Activated T-cell treated with anti-CD3 and anti-CD28 coated beads for 24 hours (primary cell): Measurements from ENCODE around the gene DCDC2.
A peak's percentile ranks its signal among the peaks of the same experiment; 100 is the strongest.
"Not testable (repeated sequence)": the region's sequence is repeated elsewhere in the genome, so short reads cannot be mapped to it uniquely, and the experiment has no call there.

Experiments used
- DNase-seq: peaks from one replicate; pipeline ENCODE4 v3.0.0-alpha.2; 2020; ENCODE audit warnings: low read depth

DCDC2 gene

DNA sequence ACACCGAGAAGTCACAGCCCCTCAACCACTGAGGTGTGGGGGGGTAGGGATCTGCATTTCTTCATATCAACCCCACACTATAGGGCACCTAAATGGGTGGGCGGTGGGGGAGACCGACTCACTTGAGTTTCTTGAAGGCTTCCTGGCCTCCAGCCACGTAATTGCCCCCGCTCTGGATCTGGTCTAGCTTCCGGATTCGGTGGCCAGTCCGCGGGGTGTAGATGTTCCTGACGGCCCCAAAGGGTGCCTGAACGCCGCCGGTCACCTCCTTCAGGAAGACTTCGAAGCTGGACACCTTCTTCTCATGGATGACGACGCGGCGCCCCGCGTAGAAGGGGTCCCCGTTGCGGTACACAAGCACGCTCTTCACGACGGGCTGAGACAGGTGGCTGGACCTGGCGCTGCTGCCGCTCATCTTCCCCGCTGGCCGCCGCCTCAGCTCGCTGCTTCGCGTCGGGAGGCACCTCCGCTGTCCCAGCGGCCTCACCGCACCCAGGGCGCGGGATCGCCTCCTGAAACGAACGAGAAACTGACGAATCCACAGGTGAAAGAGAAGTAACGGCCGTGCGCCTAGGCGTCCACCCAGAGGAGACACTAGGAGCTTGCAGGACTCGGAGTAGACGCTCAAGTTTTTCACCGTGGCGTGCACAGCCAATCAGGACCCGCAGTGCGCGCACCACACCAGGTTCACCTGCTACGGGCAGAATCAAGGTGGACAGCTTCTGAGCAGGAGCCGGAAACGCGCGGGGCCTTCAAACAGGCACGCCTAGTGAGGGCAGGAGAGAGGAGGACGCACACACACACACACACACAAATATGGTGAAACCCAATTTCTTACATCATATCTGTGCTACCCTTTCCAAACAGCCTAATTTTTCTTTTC lies at the start of gene DCDC2:
DCDC2 (minus strand) TSS at position 724 of the 883 bp plus-strand sequence; CDS start at position 415, 309 bp downstream.
- no peak for DNase-seq

DNA sequence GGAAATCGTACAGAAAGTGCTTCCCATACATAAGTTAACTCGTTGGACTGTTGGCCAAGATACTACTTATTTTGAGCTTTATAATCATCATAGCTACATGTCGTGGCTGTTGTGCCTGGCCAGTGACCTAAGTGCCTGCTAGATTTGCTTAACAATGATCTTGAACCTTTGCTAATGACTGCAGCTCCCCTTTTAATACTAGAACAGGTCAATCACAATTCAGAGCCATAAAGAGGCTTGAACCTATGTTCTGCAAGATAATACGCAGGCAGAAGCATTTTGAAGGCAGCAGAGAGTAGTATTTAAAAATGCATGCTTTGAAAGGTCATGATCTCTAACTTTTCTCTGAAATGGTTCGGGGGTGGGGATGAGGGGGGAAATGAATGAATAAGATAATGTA lies 47.4 kb upstream of the DCDC2 start:
- no peak for DNase-seq

DNA sequence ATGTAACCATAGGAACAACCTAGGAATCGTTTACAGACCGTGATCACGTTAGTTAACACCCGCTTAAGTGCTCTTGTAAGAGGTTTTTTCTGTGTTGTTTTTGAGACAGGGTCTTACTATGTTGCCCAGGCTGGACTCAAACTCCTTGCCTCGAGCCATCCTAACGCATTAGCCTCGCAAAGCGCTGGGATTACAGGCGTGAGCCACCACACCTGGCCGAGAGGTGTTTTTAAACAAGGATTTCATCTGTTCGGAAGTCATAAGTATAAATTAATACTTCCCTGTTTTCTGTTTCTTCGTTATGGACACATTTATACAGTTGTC lies 45.6 kb upstream of the DCDC2 start:
- DNase-seq, result no peak

DNA sequence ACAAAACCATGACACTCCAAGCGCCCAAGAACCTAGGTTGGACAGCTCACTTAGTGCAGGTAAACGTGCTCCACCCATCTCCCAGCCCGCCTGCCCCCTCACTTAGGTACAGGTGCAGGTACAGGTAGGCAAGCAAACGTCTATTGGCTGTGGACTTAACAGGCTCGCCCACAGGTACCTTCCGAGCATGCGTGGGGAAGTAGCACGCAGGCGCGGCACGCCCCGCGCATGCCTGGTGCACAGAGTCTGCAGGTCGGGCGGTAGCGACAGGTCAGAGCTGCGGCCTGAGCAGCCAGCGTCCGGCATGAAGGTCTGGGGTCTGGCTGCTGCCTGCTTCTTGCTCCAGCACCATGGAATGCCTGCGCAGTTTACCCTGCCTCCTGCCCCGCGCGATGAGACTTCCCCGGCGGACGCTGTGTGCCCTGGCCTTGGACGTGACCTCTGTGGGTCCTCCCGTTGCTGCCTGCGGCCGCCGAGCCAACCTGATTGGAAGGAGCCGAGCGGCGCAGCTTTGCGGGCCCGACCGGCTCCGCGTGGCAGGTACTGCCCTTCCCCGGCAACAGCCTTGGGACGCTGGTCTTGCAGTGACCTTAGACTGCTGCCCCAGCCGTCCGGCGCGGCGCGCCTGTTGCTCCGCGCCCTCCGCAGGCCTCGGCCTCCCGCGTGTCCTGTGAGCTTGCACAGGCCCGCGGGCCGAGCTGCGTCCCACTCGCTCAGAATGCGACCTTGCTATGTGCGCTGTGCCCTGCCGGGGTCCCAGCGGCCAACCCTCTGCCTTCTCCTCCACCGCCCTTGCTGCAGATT lies 45.0 kb upstream of the DCDC2 start, which contains the start of gene MRS2:
MRS2 (plus strand) TSS at position 240 of the 804 bp plus-strand sequence; CDS start at position 351, 111 bp downstream.
- peak; percentile 80 for DNase-seq

DNA sequence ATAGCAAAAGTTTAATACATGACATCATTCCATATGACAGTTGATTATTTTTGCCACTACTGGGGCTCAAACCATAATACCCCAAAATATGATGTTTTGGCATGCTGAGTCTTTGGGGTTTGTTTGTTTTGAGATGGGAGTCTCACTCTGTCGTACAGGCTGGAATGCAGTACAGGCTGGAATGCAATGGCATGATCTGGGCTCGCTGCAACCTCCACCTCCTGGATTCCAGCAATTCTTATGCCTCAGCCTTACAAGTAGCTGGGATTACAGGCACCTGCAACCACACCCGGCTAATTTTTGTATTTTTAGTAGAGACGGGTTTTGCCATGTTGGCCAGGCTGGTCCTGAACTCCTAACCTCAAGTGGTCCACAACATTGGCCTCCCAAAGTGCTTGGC lies 43.6 kb upstream of the DCDC2 start:
- DNase-seq, result no peak

DNA sequence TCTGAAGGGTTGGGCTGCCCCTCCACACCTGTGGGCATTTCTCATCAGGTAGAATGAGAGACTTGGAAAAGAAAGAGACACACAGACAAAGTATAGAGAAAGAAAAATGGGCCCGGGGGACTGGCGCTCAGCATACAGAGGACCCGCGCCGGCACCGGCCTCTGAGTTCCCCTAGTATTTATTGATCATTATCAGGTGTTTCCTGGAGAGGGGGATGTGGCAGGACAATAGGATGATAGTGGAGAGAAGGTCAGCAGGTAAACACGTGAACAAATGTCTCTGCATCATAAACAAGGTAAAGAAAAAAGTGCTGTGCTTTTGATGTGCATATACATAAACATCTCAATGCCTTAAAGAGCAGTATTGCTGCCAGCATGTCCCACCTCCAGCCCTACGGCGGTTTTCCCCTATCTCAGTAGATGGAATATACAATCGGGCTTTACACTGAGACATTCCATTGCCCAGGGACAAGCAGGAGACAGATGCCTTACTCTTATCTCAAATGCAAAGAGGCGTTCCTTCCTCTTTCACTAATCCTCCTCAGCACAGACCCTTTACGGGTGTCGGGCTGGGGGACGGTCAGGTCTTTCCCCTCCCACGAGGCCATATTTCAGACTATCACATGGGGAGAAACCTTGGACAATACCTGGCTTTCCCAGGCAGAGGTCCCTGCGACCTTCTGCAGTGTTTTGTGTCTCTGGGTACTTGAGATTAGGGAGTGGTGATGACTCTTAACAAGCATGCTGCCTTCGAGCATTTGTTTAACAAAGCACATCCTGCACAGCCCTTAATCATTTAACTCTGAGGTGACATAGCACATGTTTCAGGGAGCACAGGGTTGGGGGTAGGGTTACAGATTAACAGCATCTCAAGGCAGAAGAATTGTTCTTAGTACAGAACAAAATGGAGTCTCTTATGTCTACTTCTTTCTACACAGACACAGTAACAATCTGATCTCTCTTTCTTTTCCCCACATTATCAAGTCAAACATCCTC lies 42.5 kb upstream of the DCDC2 start:
- not testable (repeated sequence) for DNase-seq

DNA sequence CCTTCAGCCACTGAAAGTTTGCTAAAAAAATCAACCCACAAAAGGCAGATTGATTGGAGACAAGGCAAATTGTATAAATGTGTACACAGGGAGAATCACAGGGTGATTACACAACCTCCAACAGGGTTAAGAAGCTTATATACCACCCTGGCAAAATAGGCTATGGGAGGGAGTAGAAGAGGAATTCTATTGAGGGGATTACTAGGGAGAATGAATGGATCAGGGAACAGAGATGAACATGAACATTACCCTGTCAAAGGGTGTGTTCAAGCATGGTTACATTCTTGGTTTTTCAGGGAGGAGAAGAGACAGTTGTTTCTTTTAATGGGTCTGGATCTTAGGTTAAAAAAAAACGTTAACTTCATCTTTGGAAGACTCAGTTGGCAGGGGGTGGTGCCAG lies 39.8 kb upstream of the DCDC2 start:
- DNase-seq, result no peak

DNA sequence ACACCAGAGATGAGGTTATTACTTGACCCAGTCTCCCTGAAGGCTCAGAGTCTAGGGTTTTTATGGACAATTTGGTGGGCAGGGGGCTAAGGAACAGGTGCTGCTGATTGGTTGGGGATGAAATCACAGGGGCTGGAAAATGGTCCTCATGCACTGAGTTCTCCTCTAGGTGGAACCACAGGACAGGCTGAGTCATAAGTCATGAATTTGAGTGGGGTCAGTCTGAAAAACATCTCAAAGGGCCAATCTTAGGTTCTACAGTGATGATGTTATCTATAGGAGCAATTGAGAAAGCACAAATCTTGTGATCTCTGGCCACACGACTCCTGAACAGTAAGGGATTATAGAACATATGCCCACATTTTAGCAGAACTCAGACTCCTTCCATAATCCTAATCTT lies 39.0 kb upstream of the DCDC2 start:
- DNase-seq, result no peak

DNA sequence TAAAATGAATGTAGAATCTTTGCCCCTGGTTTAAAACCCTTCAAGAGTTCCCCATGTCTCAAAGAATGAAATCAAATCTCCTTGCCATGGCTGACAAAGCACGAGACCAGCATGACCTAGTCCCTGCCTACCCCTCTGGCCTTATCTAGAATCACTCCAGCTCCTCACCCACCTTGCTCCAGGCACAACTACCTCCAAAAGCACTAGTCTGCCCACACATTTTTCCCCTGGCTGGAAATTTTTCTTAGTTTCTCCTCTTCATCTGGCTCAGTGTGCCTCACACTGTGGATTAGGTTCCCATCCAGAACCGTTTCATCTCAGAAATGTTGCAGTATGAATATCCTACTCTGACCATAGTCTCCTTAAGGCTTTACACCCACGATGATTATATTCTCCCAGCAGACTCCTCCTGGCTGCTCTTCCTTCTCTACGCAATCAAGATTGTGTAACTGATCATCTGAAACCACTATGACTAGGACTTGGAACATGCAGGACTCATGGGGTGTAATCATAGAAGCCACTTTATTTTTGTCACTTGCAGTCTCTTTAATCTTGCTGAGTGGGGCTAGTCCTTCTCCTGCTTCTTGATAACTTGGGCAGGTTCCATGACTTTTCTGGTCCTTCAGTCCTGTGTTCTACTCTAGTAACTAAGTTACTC lies 37.0 kb upstream of the DCDC2 start:
- DNase-seq, result no peak

DNA sequence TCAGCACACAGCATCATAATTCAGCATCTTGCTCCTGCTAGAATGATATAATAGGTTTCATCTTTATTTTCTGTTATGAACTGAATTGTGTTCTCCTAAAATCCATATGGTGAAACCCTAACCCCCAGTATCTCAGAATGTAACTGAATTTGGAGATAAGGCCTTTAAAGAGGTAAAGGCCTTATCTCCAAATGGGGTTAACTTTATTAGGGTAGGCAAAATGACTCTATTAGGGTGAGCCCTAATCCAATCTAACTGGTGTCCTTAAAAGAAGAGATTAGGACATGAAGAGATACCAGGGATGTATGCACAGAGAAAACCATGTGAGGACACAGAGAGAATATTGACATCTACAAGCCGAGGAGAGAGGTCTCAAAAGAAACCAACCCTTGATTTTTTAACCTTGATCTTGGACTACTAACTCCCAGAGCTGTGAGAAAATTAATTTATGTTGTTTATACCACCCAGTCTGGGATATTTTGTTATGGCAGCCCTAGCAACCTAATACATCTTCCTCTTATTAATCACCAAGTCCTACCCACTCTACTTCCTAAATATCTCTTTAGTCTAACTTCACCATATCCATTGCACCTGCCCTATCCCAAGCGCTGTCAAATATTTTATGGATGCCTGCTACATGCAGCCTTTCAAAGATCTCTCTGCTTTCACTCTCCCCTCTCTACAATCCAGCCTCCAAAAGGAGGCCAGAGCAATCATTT lies 36.4 kb upstream of the DCDC2 start:
- DNase-seq, result no peak

DNA sequence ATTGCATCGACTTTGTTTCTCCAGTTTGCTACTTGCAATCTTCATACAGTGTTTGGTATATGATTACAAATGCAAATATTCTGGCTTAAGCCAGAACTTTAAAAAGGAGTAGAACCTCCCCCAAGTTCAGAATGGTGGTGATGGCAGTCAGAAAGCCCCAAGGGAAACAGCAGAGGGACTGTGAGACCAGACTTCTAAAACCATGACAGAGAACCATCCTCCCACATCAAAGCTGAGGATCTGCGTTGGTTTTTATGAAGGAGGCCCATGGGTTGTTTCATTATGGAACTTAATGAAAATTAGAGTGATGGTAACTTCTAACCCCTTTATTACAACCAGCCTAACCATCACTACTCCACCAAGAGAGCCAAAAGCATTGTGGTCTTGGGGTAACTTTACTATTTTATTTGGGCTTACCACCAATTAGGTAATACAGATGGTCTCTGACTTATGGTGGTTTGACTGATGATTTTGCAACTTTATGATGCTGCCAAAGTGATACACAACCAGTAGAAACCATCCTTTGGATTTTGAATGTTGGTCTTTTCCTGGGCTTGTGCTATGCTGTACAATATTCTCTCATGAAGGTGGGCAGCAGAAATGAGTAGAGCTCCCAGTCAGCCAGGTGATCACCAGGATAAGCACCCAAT lies 34.0 kb upstream of the DCDC2 start:
- DNase-seq, result no peak

DNA sequence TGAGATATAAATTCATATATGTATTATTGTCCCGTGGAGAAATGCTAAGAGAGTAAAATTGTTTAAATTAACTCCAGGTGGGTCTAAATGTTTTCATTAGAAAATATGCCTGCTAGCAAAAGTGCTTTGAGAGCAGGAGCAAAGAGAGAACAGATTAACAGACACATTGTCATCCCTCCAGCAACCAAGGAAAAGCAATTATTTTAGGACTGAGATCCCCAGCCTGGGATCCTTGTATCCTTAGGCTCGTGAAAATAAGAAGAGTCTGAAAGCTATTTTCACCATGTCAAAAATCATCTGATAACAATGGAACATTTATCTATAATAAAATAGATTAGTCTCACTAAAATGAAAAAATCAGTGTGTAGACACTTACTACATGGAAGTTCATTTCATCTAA lies 33.3 kb upstream of the DCDC2 start:
- DNase-seq, result no peak

DNA sequence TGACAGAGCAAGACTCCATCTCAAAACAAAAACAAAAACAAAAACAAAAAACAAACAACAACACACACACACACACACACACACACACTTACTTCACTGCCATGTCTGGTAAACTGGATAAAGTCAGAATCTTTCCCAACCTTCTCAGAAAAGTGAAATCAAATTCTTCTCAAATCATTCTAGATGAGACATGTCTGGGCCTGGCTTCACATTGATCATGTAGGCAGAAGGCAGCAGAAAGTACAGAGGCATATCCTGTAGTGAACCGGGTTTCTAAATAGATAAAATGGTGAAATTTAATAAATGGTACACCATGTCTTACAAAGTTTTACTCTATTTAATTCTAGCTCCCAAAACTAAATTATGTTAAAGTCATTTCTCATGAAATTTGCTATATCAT lies 30.0 kb upstream of the DCDC2 start:
- DNase-seq, result no peak

DNA sequence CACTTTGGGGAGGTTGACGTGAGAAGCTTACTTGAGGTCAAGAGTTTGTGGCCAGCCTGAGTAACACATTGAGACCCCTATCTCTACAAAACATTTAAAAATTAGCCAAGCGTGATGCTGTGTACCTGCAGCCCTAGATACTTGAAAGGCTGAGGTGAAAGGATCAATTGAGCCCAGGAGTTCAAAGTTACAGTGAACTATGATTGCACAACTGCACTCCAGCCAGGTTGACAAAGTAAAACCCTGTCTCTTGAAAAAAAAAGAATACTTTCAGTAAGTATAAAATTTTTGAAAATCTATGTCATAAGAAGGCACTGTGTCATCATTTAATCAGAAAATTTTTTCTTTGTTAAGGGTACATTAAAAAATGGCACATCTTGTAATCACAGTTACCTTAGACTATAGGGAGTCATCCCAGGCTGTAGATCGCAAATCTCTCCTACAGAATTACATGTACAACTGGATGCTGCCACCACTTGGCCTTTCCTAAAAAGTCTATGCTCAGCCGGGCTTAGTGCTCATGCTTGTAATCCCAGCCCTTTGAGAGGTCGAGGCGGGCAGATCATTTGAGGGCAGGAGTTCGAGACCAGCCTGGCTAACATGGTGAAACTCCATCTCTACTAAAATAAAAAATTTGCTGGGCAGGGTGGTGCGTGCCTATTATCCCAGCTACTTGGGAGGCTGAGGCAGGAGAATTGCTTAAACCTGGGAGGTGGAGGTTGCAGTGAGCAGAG lies 27.8 kb upstream of the DCDC2 start:
- DNase-seq, result no peak

DNA sequence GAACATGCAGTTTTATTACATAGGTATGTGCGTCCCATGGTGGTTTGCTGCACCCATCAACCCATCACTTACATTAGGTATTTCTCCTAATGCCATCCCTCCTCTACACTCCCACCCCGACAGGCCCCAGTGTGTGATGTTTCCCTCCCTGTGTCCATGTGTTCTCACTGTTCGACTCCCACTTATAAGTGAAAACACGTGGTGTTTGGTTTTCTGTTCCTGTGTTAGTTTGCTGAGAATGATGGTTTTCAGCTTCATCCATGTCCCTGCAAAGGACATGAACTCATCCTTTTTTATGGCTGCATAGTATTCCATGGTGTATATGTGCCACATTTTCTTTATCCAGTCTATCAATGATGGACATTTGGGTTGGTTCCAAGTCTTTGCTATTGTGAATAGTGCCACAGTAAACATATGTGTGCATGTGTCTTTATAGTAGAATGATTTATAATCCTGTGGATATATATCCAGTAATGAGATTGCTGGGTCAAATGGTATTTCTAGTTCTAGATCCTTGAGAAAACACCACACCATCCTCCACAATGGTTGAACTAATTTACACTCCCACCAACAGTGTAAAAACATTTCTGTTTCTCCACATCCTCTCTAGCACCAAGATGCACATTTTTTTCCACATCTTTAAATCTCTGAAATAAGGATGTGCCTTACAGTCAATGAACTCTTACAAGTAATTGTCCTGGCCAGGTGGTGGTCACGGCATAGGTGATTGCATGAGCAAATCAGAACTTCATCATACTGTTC lies 26.7 kb upstream of the DCDC2 start:
- not testable (repeated sequence) for DNase-seq

DNA sequence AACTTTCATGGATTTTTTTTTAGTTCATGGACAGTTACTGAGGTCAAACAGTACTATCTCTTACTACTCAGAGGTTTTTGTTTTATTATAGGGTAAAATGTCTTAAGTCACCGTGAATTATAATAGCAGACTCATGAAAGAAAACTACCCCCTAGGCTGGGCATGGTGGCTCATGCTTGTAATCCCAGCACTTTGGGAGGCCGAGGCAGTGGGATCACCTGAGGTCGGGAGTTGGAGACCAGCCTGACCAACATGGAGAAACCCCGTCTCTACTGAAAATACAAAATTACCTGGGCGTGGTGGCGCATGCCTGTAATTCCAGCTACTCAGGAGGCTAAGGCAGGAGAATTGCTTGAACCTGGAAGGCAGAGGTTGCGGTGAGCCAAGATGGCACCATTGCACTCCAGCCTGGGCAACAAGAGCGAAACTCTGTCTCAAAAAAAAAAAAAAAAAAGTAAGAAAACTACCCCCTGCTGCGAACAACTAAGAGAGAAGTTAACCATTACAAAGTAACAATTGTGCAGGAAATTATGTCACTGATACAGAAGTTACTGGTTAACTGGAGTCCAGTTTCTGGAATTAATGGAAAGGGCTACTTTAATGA lies 25.1 kb upstream of the DCDC2 start:
- DNase-seq, result not testable (repeated sequence)

DNA sequence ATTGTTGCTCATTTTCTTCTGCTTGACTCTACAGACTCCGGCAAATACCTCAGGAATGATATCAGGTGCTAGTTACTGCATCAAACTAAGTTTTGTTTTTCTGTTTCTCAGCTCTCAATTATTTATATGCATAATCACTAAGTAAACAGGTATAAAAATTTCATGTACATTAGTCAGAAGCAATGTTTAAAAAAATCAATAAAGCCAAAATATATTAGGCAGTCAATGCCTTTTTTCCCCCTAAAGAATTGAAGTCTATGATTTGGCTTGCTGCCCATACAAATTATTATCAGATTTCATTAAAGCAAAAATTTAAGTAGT lies 24.3 kb upstream of the DCDC2 start:
- no peak for DNase-seq

DNA sequence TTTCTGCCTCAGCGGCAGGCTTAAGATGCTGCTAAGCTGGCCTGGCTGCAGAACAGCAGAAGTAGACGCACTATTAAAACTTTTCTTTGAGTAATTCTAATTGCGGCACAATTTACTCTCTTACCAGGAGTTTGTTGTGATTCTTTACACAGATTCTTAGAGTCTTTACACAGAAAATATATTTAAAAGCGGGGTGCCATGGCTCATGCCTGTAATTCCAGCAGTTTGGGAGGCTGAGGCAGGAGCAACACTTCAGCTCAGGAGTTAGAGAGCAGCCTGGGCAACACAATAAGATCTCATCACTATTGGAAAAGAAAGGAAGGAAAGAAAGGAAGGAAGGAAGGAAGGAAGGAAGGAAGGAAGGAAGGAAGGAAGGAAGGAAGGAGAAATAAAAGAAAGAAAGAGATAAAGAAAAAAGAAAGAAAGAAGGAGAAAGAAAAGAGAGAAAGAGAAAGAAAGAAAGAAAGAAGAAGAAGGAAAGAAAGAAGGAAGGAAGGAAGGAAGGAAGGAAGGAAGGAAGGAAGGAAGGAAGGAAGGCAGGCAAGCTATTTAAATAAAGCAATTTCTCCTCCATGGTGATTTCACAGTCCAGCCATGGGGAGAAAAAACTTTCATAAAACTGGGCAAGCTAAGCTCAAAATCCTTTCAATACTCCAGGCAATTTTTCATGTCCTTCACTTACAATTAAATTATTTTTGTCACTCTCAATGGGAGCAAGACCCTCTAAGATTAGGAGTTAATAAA lies 23.8 kb upstream of the DCDC2 start:
- no peak for DNase-seq
